SH-SY5Y (cell line): ENCODE data around the gene CPA5.

Source experiments
- GATA2 ChIP-seq: IDR thresholded peaks from 2 replicates; pipeline ENCODE4 v1.6.1; 2011; ENCODE audit warnings: mild to moderate bottlenecking, low read depth, low read length
- GATA3 ChIP-seq: IDR thresholded peaks from 2 replicates; pipeline ENCODE4 v1.6.1; 2011; ENCODE audit warnings: low read depth, mild to moderate bottlenecking, low read length, moderate library complexity

- TF ChIP-seq GATA2 (no peak), GATA3 (no peak)
Measured at GRCh38 chr7:130360518-130360917, 15.9 kb downstream of the CPA5 start.
